Large intestine (tissue), 3 donors: ENCODE data around the gene MAPKBP1. TPM values are rescaled to one million over a fixed set of nuclear protein-coding genes. Genes with fewer than 3 reads are reported as not detected.

Experiments used
- DNase-seq, 2 donors: peaks; one replicate each; pipeline versions ENCODE4 v3.0.0 to v3.0.0-alpha.2; 2013
- H3K27ac ChIP-seq: one replicate; pipeline ENCODE4 v1.5.1; 2013; ENCODE audit warnings: low read length
- H3K27me3 ChIP-seq: 2 replicates; pipeline ENCODE4 v1.6.1; 2013; ENCODE audit warnings: low read length; ENCODE audit not compliant: control insufficient read depth, insufficient read depth
- H3K36me3 ChIP-seq: 2 replicates; pipeline ENCODE4 v1.6.1; 2013; ENCODE audit warnings: low read length; ENCODE audit not compliant: control insufficient read depth, insufficient read depth
- H3K4me1 ChIP-seq: one replicate; pipeline ENCODE4 v1.6.1; 2013; ENCODE audit warnings: low read length; ENCODE audit not compliant: control insufficient read depth, insufficient read depth
- H3K4me3 ChIP-seq: one replicate; pipeline ENCODE4 v1.5.1; 2013; ENCODE audit warnings: low read length
- H3K9me3 ChIP-seq: one replicate; pipeline ENCODE4 v1.6.1; 2013; ENCODE audit warnings: mild to moderate bottlenecking, low read depth, low read length, moderate library complexity; ENCODE audit not compliant: control insufficient read depth
- WGBS: methylation state at CpG from one replicate; pipeline ENCODE4 v1.1.5; 2013; ENCODE audit warnings: low lambda C conversion rate; ENCODE audit not compliant: insufficient coverage; 5-methylcytosine and 5-hydroxymethylcytosine counted together
- polyA plus RNA-seq: library from polyadenylated mRNA; unstranded; fragments of 120-200 nt; gene quantifications from one replicate; pipeline ENCODE4 v1.2.1, GENCODE V29; 2013

The MAPKBP1 gene
- polyA plus RNA-seq, 1 donor: 33.4 TPM

DNA sequence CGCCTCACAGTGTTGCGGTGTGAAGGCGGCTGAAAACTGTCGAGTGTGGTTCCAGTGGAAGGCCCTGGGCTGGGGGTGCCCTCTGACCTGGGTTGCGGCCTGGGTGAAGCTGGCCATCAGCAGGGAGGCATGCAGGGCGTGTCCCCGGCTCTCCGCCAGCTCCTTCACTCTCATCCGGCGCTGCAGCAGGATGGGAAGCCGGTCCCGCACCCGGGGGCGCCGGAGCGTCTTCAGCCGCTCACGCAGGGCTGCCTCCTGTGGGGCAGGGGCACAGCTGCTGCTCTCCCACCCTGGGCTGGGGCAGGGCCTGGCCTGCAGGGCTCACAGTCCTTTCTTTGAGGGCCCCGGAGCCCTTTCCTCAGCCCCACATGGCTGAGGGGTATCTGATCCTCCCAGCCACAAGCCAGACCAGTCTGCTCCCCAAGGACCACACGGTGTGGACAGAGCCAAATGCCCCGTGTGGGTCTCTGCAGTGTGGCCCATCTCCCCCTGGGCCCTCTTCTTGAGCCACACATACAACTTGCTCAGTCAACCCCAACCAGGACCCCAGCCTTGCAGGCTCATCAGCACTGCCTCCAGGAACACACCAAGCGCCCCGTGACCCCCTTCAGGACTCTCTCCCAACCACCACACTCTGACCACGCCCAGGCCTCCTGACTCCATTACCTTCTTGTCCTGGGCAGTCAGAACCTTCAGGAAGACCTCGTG lies 92.7 kb downstream of the MAPKBP1 start:
- Histone ChIP-seq H3K9me3 (no peaks in the 10 kb centered on the region), H3K27me3 (no peaks in the 10 kb centered on the region), H3K27ac (no peak overlapping the region), H3K4me3 (no peak overlapping the region), H3K4me1 (peaks cover 13% of the 10 kb centered on the region), H3K36me3 (no peaks in the 10 kb centered on the region)
- DNase-seq: no peak
- no CpG with 5 or more reads among the region's 25 CpGs for WGBS

DNA sequence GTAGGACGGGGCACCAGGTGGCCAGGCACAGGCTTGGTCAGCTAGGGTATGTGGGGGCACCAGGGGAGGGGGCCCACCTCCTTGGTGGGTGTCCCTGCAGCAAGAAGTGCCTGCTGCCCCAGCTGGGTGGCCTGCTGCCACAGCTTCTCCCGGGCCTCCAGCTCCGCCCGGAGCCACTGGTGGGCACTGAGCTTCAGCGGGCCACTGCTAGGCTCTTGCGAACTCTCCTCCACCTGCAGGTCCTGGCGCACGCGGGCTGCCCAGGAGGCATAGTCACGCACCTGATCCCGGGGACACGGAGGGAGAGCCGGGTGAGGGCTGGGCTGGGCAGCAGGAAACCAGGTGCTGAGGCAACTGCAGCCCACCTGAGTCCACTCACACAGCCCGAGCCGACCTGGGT lies 94.0 kb downstream of the MAPKBP1 start:
- WGBS: no CpG with 5 or more reads among the region's 15 CpGs
- H3K27me3 ChIP-seq: no peaks in the 10 kb centered on the region
- no peak overlapping the region for H3K4me3 ChIP-seq
- no peaks in the 10 kb centered on the region for H3K9me3 ChIP-seq
- no peaks in the 10 kb centered on the region for H3K36me3 ChIP-seq
- no peak for DNase-seq
- H3K4me1 ChIP-seq: peaks cover 13% of the 10 kb centered on the region
- H3K27ac ChIP-seq: no peak overlapping the region

DNA sequence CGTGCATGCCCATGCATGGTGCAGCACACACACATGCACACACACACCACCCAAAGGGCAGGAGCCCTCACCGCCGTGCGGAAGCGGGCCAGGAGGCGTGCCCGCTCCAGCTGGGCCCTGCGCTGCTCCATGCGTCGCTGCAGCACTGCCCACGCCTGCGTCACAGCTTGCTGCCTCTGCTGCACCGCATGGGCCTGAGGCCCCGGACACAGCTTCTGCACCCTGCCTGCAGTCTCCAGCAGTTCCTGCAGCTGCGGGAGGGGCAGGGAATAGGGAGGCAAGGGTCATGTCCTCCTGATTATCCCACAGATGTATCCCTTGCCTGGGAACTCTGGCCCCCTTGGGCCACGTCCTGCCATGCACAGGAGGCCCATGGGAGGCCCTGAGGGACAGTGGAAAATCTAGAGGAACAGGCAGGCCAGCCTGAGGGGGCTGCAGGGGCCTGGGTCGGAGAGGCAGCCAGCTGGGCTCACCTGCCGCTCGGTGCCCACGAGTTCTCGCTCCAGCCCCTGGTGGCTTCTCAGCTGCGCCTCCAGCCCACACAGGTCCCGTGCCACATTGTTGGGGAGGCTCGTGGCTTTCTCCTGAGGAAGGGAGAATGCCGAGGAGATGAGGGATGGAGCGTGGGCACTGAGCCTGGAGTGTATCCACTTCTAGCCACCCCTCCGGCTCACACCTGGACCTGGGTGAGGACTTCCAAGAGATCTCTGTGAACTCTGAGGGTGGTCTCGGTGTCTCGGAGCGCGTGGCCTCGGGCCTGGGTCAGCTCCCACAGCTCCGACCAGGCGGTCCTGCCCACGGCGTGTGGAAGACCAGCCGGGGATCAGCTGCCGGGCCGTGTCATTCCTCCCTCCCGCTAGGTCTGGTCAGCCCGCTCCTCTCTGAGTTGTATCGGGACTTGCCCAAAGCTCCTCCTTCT lies 95.7 kb downstream of the MAPKBP1 start:
- no peak for DNase-seq
- H3K36me3 ChIP-seq: no peaks in the 10 kb centered on the region
- H3K27me3 ChIP-seq: no peaks in the 10 kb centered on the region
- peaks cover 13% of the 10 kb centered on the region for H3K4me1 ChIP-seq
- H3K27ac ChIP-seq: no peak overlapping the region
- no CpG with 5 or more reads among the region's 42 CpGs for WGBS
- H3K4me3 ChIP-seq: no peak overlapping the region
- H3K9me3 ChIP-seq: no peaks in the 10 kb centered on the region

DNA sequence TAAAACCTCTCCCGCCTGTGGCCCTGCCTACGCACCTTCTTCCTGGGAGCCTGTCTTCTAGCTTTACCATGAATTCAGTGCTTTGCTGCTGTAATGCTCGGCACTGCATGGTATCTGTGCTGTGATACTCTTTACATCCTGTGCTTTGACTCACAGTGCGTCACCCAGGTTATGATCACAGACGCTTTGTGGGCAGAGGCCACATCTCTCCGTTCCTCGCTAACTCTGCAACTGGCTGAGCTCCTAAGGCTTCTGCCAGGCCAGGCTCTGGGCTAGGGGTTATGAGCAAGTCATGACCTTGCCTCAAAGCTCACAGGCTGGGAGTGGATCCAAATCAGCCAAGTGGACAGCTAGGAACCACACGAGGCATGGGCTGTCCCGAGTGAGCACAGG lies 96.4 kb downstream of the MAPKBP1 start:
- Histone ChIP-seq H3K4me3 (no peak overlapping the region), H3K27me3 (no peaks in the 10 kb centered on the region), H3K36me3 (no peaks in the 10 kb centered on the region), H3K9me3 (no peaks in the 10 kb centered on the region), H3K27ac (no peak overlapping the region), H3K4me1 (peaks cover 10% of the 10 kb centered on the region)
- WGBS: no CpG with 5 or more reads among the region's 9 CpGs
- DNase-seq: no peak

DNA sequence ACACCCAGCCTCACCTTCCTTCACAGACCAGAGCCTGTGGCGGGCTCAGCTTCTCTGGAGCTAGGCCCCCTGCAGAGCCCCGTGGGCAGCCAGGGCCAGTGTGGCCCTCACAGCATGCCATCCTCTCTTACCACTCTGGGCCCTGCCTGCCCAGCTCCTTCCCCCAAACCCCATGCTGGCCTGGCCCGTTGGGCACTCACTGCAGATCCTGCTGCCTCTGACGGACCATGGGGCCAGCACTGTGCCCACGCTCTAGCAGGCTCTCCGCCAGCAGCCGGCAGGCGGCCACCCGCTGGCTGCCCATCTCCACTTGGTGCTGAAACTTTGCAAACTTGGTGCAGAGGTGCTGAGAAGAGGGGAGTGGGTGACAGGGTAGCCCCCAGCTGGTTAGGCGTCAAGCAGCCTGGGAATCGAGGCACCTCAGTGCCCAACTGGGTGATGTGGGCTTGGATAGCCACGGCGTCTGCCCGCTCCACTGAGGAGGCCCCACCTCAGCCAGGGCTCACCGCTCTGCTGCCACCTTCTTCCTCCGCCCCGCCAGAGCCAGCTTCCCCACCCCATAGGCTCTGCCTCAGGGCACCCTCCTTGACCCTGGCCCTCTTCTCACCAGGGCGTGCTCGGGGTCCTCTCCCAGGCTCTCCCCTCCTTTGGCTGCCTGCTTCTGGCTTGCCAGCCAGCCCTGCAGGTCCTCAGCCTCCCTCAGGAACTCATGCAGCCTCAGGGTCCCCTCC lies 97.1 kb downstream of the MAPKBP1 start:
- WGBS: no CpG with 5 or more reads among the region's 19 CpGs

DNA sequence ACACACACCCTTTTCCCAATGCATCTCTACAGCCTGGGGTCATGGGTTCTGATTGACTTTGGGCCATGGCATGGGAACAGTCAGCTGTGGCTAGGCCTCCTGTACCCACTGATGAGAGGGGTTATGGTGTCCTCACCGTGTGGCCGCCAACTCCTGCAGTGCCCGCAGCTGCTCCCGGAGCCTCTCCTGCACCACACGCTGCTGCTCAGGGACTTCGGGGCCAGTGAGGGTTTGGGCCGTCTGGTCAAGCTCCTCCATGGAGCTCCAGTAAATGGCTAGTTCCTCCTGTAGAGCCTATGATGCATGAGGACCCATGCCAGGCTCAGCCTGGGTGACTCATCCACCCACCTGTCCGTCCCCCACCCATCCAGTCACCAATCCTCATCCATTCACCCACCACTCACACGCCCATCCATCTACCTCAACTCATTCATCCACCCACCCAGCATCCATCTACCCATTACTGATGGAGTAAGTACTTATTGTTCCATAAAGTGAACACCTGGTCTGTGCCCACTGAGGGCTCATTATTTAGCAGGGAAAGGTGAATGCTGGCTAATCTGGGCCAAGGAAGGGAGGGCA lies 98.0 kb downstream of the MAPKBP1 start:
- Histone ChIP-seq H3K27me3 (no peaks in the 10 kb centered on the region), H3K4me1 (no peaks in the 10 kb centered on the region), H3K36me3 (no peaks in the 10 kb centered on the region), H3K9me3 (no peaks in the 10 kb centered on the region), H3K4me3 (no peak overlapping the region), H3K27ac (no peak overlapping the region)
- DNase-seq: no peak
- WGBS: 100% methylated on average over 1 of the region's 9 CpGs

More for the DNA sequence above, 97.1 kb downstream of the MAPKBP1 start:
- Histone ChIP-seq H3K4me1 (peaks cover 3% of the 10 kb centered on the region), H3K9me3 (no peaks in the 10 kb centered on the region), H3K4me3 (no peak overlapping the region), H3K27ac (no peak overlapping the region), H3K27me3 (no peaks in the 10 kb centered on the region), H3K36me3 (no peaks in the 10 kb centered on the region)
- no peak for DNase-seq

DNA sequence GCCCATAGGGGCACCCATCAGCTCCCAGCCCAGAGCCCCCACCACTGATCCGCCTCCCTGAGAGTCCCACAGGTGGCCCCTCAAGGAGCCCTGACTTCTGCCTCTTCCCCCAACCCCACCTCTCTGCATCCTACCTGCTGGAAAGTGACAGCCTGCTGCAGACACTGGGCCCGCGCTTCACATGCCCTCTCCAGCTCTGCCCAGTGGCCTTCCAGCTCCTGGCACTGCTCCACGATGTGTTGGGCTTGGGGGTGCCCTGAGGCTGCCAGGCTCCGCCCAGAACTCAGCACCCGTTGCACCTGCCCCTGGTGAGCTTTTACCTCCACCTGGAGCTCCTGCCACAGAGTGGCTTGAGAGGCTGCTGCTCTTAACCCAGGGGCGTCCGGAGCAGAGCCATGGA lies 99.4 kb downstream of the MAPKBP1 start:
- Histone ChIP-seq H3K4me1 (no peaks in the 10 kb centered on the region), H3K4me3 (no peak overlapping the region), H3K9me3 (no peaks in the 10 kb centered on the region), H3K36me3 (no peaks in the 10 kb centered on the region), H3K27me3 (no peaks in the 10 kb centered on the region), H3K27ac (no peak overlapping the region)
- no peak for DNase-seq
- no CpG with 5 or more reads among the region's 8 CpGs for WGBS

DNA sequence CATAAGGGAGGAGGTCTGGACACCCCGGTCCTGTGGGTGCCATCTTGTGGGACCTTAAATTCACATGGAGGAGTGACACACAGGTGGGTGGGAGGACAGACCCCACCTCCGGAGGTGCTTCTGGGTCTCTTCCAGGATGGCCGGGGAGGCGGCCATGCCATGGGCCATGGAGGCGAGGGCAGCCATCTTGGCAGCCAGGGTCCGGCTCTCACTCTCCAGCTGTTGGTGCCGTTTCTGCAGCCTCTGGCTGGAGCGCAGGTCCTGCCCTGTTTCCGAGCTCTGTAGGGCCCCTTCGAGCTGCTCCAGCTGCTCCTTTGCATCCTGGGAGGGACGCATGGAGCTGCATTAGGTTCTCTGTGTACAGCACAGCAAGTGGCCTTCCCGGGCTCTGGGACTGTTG lies 100.5 kb downstream of the MAPKBP1 start:
- H3K4me3 ChIP-seq: no peak overlapping the region
- no CpG with 5 or more reads among the region's 12 CpGs for WGBS
- DNase-seq: no peak
- no peaks in the 10 kb centered on the region for H3K27me3 ChIP-seq
- H3K9me3 ChIP-seq: no peaks in the 10 kb centered on the region
- no peaks in the 10 kb centered on the region for H3K4me1 ChIP-seq
- no peak overlapping the region for H3K27ac ChIP-seq
- no peaks in the 10 kb centered on the region for H3K36me3 ChIP-seq

DNA sequence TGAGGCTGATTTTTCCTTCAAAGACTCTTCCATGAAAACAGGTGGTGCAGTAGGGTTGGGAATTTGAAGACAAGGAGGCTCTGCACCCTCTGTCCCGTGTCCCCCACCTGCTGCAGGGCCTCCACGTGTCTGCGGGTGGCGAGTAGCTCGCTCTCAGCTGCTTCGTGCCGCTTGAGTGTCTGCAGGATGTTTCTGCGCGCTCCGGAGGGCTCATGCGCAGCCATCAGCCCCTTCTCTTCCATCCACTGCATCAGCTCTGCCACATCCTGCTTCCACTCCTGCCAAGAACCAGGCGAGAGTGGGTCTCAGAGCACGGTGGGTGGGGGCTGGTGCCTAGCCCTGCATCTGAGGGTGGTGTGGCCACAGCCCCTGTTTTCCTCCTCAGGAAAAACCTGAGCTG lies 101.7 kb downstream of the MAPKBP1 start:
- no peaks in the 10 kb centered on the region for H3K36me3 ChIP-seq
- no CpG with 5 or more reads among the region's 13 CpGs for WGBS
- H3K27me3 ChIP-seq: peaks cover 3% of the 10 kb centered on the region
- H3K4me3 ChIP-seq: no peak overlapping the region
- no peaks in the 10 kb centered on the region for H3K4me1 ChIP-seq
- H3K27ac ChIP-seq: no peak overlapping the region
- DNase-seq: no peak
- no peaks in the 10 kb centered on the region for H3K9me3 ChIP-seq

DNA sequence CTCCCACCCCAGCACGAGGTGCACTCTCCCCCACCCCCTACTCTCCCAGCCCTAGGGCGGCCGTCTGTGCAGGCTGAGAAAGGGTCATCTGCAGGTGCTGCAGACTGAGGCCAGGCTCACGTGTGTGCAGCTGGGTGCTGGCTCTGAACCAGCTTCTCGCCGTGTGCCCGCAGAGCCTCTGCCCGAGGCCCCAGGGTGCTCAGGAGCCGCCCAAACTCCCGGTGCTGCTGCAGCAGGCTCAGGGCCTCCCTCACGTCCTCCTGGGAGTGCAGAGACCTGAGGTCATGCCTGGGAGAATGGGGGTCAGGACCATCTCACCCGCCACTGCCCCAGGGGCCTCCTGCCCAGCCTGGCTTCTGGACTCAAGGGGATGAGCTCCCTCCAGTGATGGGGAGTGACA lies 102.4 kb downstream of the MAPKBP1 start:
- H3K9me3 ChIP-seq: no peaks in the 10 kb centered on the region
- no peak for DNase-seq
- H3K4me1 ChIP-seq: peaks cover 3% of the 10 kb centered on the region
- WGBS: no CpG with 5 or more reads among the region's 12 CpGs
- H3K27ac ChIP-seq: no peak overlapping the region
- H3K4me3 ChIP-seq: no peak overlapping the region
- peaks cover 9% of the 10 kb centered on the region for H3K27me3 ChIP-seq
- no peaks in the 10 kb centered on the region for H3K36me3 ChIP-seq
